Adipocyte (in vitro differentiated cells): ENCODE data around the gene FAM83B.
"Not testable (repeated sequence)": the region's sequence is repeated elsewhere in the genome, so short reads cannot be mapped to it uniquely, and the experiment has no call there.

Source experiments
- DNase-seq: peaks from one replicate; pipeline ENCODE4 v3.0.0-alpha.2; 2015; ENCODE audit warnings: low read depth
- H3K27me3 ChIP-seq: replicated peaks from 2 replicates; pipeline ENCODE4 v1.7.0; 2013; ENCODE audit warnings: mild to moderate bottlenecking, low read length, moderate library complexity; ENCODE audit not compliant: control insufficient read depth, insufficient read depth
- H3K36me3 ChIP-seq: 2 replicates; pipeline ENCODE4 v1.7.0; 2013; ENCODE audit warnings: low read length, mild to moderate bottlenecking, moderate library complexity; ENCODE audit not compliant: control insufficient read depth, insufficient read depth, severe bottlenecking
- H3K4me1 ChIP-seq: 2 replicates; pipeline ENCODE4 v1.7.0; 2013; ENCODE audit warnings: mild to moderate bottlenecking, low read length, moderate library complexity; ENCODE audit not compliant: control insufficient read depth, insufficient read depth
- H3K4me3 ChIP-seq: 2 replicates; pipeline ENCODE4 v1.7.0; 2013; ENCODE audit warnings: mild to moderate bottlenecking, low read length, moderate library complexity
- H3K9ac ChIP-seq: 2 replicates; pipeline ENCODE4 v1.7.0; 2013; ENCODE audit warnings: mild to moderate bottlenecking, low read length, moderate library complexity
- H3K9me3 ChIP-seq: 2 replicates; pipeline ENCODE4 v1.7.0; 2013; ENCODE audit warnings: mild to moderate bottlenecking, low read length, moderate library complexity; ENCODE audit not compliant: control insufficient read depth

FAM83B gene

GRCh38 chr6:54935739-54936138, 89.2 kb downstream of the FAM83B start:
- no peak overlapping the region for H3K4me3 ChIP-seq
- no peaks in the 10 kb centered on the region for H3K27me3 ChIP-seq
- H3K9ac ChIP-seq: no peak overlapping the region
- H3K4me1 ChIP-seq: no peaks in the 10 kb centered on the region
- DNase-seq: peak; percentile 30
- H3K36me3 ChIP-seq: no peaks in the 10 kb centered on the region
- H3K9me3 ChIP-seq: peaks cover 30% of the 10 kb centered on the region

- no peaks in the 10 kb centered on the region for H3K27me3 ChIP-seq
- H3K4me3 ChIP-seq: no peak overlapping the region
- H3K36me3 ChIP-seq: no peaks in the 10 kb centered on the region
- H3K9ac ChIP-seq: no peak overlapping the region
- no peaks in the 10 kb centered on the region for H3K4me1 ChIP-seq
- peaks cover 27% of the 10 kb centered on the region for H3K9me3 ChIP-seq
- no peak for DNase-seq
Observed at GRCh38 chr6:54937371-54937770, 90.8 kb downstream of the FAM83B start.

- Histone ChIP-seq H3K27me3 (no peaks in the 10 kb centered on the region), H3K36me3 (no peaks in the 10 kb centered on the region), H3K4me1 (no peaks in the 10 kb centered on the region), H3K9ac (no peak overlapping the region), H3K4me3 (no peak overlapping the region), H3K9me3 (peaks cover 2% of the 10 kb centered on the region)
- DNase-seq: no peak
Observed at GRCh38 chr6:54957698-54958097, 111.1 kb downstream of the FAM83B start.

- no peak overlapping the region for H3K9ac ChIP-seq
- H3K4me3 ChIP-seq: no peak overlapping the region
- H3K27me3 ChIP-seq: no peaks in the 10 kb centered on the region
- H3K36me3 ChIP-seq: no peaks in the 10 kb centered on the region
- H3K9me3 ChIP-seq: peaks cover 2% of the 10 kb centered on the region
- H3K4me1 ChIP-seq: no peaks in the 10 kb centered on the region
- DNase-seq: no peak
Observed at GRCh38 chr6:54958446-54958845, 111.9 kb downstream of the FAM83B start.

- H3K9me3 ChIP-seq: peaks cover 2% of the 10 kb centered on the region
- H3K9ac ChIP-seq: no peak overlapping the region
- no peaks in the 10 kb centered on the region for H3K36me3 ChIP-seq
- no peaks in the 10 kb centered on the region for H3K4me1 ChIP-seq
- H3K4me3 ChIP-seq: no peak overlapping the region
- H3K27me3 ChIP-seq: no peaks in the 10 kb centered on the region
- no peak for DNase-seq
Observed at GRCh38 chr6:54959820-54960219, 113.2 kb downstream of the FAM83B start.

- not testable (repeated sequence) for H3K36me3 ChIP-seq, H3K9ac ChIP-seq, H3K4me1 ChIP-seq
Observed at GRCh38 chr6:54961372-54961771, 114.8 kb downstream of the FAM83B start.

GRCh38 chr6:54970337-54970736, 123.8 kb downstream of the FAM83B start:
- Histone ChIP-seq H3K9me3 (no peaks in the 10 kb centered on the region), H3K27me3 (no peaks in the 10 kb centered on the region), H3K4me3 (no peak overlapping the region), H3K9ac (no peak overlapping the region), H3K4me1 (no peaks in the 10 kb centered on the region), H3K36me3 (no peaks in the 10 kb centered on the region)
- DNase-seq: no peak

More at GRCh38 chr6:54961372-54961771, 114.8 kb downstream of the FAM83B start:
- DNase-seq, H3K4me3 ChIP-seq, H3K27me3 ChIP-seq, H3K9me3 ChIP-seq: not testable (repeated sequence)

GRCh38 chr6:54971825-54972224, 125.3 kb downstream of the FAM83B start:
- no peaks in the 10 kb centered on the region for H3K27me3 ChIP-seq
- no peaks in the 10 kb centered on the region for H3K36me3 ChIP-seq
- no peak for DNase-seq
- no peaks in the 10 kb centered on the region for H3K4me1 ChIP-seq
- H3K4me3 ChIP-seq: no peak overlapping the region
- no peak overlapping the region for H3K9ac ChIP-seq
- no peaks in the 10 kb centered on the region for H3K9me3 ChIP-seq

GRCh38 chr6:54979161-54979560, 132.6 kb downstream of the FAM83B start:
- H3K36me3 ChIP-seq, H3K4me3 ChIP-seq, H3K9ac ChIP-seq, DNase-seq, H3K4me1 ChIP-seq, H3K9me3 ChIP-seq, H3K27me3 ChIP-seq: not testable (repeated sequence)

- peak; percentile 62 for DNase-seq
- no peaks in the 10 kb centered on the region for H3K4me1 ChIP-seq
- H3K9ac ChIP-seq: no peak overlapping the region
- H3K9me3 ChIP-seq: peaks cover 16% of the 10 kb centered on the region
- no peaks in the 10 kb centered on the region for H3K36me3 ChIP-seq
- H3K27me3 ChIP-seq: no peaks in the 10 kb centered on the region
- no peak overlapping the region for H3K4me3 ChIP-seq
Observed at GRCh38 chr6:54980511-54981275, 134.1 kb downstream of the FAM83B start.

- DNase-seq: no peak
- Histone ChIP-seq H3K9ac (no peak overlapping the region), H3K36me3 (no peaks in the 10 kb centered on the region), H3K27me3 (no peaks in the 10 kb centered on the region), H3K9me3 (peaks cover 18% of the 10 kb centered on the region), H3K4me3 (no peak overlapping the region), H3K4me1 (no peaks in the 10 kb centered on the region)
Observed at GRCh38 chr6:54981276-54981609, 134.7 kb downstream of the FAM83B start.

GRCh38 chr6:54981647-54982046, 135.1 kb downstream of the FAM83B start:
- Histone ChIP-seq H3K36me3 (no peaks in the 10 kb centered on the region), H3K4me1 (no peaks in the 10 kb centered on the region), H3K9me3 (peaks cover 18% of the 10 kb centered on the region), H3K4me3 (no peak overlapping the region), H3K9ac (no peak overlapping the region), H3K27me3 (no peaks in the 10 kb centered on the region)
- DNase-seq: peak; percentile 13
